H9 (cell line): ENCODE data around the gene TNFSF8. TPM values are rescaled to one million over a fixed set of nuclear protein-coding genes. Genes with fewer than 3 reads are reported as not detected.

Experiments used
- DNase-seq: peaks from one replicate; pipeline ENCODE4 v3.0.0-alpha.2; 2017
- H2AFZ ChIP-seq: one replicate; pipeline ENCODE4 v1.6.1; 2013; ENCODE audit warnings: mild to moderate bottlenecking, low read length, control low read depth, moderate library complexity
- H2AK5ac ChIP-seq: 2 replicates; pipeline ENCODE4 v1.6.1; 2013; ENCODE audit warnings: low read length, control low read depth, mixed read lengths; ENCODE audit not compliant: insufficient read length
- H2BK120ac ChIP-seq: one replicate; pipeline ENCODE4 v1.6.1; 2013; ENCODE audit warnings: low read depth, mild to moderate bottlenecking, low read length, control low read depth, inconsistent platforms; ENCODE audit not compliant: poor library complexity, severe bottlenecking
- H2BK12ac ChIP-seq: 2 replicates; pipeline ENCODE4 v1.6.1; 2013; ENCODE audit warnings: low read length, control low read depth, mixed read lengths, low read depth; ENCODE audit not compliant: insufficient read length
- H2BK15ac ChIP-seq: 2 replicates; pipeline ENCODE4 v1.6.1; 2013; ENCODE audit warnings: low read depth, low read length, control low read depth
- H2BK20ac ChIP-seq: one replicate; pipeline ENCODE4 v1.6.1; 2013; ENCODE audit warnings: low read depth, mild to moderate bottlenecking, low read length, control low read depth, inconsistent platforms; ENCODE audit not compliant: poor library complexity, severe bottlenecking
- H2BK5ac ChIP-seq: 2 replicates; pipeline ENCODE4 v1.6.1; 2013; ENCODE audit warnings: low read length, control low read depth, mixed read lengths; ENCODE audit not compliant: insufficient read length
- H3K14ac ChIP-seq: 2 replicates; pipeline ENCODE4 v1.6.1; 2013; ENCODE audit warnings: low read length, control low read depth; ENCODE audit not compliant: insufficient read depth
- H3K18ac ChIP-seq: 2 replicates; pipeline ENCODE4 v1.6.1; 2013; ENCODE audit warnings: low read depth, mild to moderate bottlenecking, mixed read lengths, low read length, control low read depth; ENCODE audit not compliant: insufficient read length
- H3K23ac ChIP-seq: 2 replicates; pipeline ENCODE4 v1.6.1; 2013; ENCODE audit warnings: low read length, control low read depth, mixed read lengths, low read depth; ENCODE audit not compliant: insufficient read length
- H3K23me2 ChIP-seq: 2 replicates; pipeline ENCODE4 v1.6.1; 2013; ENCODE audit warnings: low read depth, mild to moderate bottlenecking, mixed read lengths, low read length, control low read depth; ENCODE audit not compliant: insufficient read length, poor library complexity, severe bottlenecking
- H3K27ac ChIP-seq: 2 replicates; pipeline ENCODE4 v1.5.1; 2013; ENCODE audit warnings: low read length, control low read depth, mixed read lengths, low read depth; ENCODE audit not compliant: insufficient read length
- H3K27me3 ChIP-seq: 2 replicates; pipeline ENCODE4 v1.6.1; 2013; ENCODE audit warnings: low read length, control low read depth, inconsistent platforms; ENCODE audit not compliant: insufficient read depth
- H3K4ac ChIP-seq: 2 replicates; pipeline ENCODE4 v1.6.1; 2013; ENCODE audit warnings: low read depth, mild to moderate bottlenecking, control low read depth, inconsistent platforms, low read length, moderate library complexity
- H3K4me1 ChIP-seq: 2 replicates; pipeline ENCODE4 v1.6.1; 2013; ENCODE audit warnings: low read length, control low read depth, inconsistent platforms; ENCODE audit not compliant: insufficient read depth
- H3K4me2 ChIP-seq: 2 replicates; pipeline ENCODE4 v1.6.1; 2013; ENCODE audit warnings: low read length, control low read depth, mixed read lengths; ENCODE audit not compliant: insufficient read length, insufficient read depth
- H3K56ac ChIP-seq: 2 replicates; pipeline ENCODE4 v1.6.1; 2013; ENCODE audit warnings: low read depth, mild to moderate bottlenecking, mixed read lengths, low read length, control low read depth; ENCODE audit not compliant: insufficient read length
- H3K79me1 ChIP-seq: 2 replicates; pipeline ENCODE4 v1.6.1; 2013; ENCODE audit warnings: low read depth, mild to moderate bottlenecking, moderate library complexity, low read length, control low read depth, inconsistent platforms; ENCODE audit not compliant: insufficient read depth, poor library complexity, severe bottlenecking
- H3K79me2 ChIP-seq: 2 replicates; pipeline ENCODE4 v1.6.1; 2013; ENCODE audit warnings: low read length, control low read depth, inconsistent platforms; ENCODE audit not compliant: insufficient read depth
- H3K9ac ChIP-seq: 2 replicates; pipeline ENCODE4 v1.6.1; 2013; ENCODE audit warnings: low read length, control low read depth, mixed read lengths; ENCODE audit not compliant: insufficient read length; ENCODE audit errors: extremely low read depth
- H3K9me3 ChIP-seq: one replicate; pipeline ENCODE4 v1.6.1; 2013; ENCODE audit warnings: low read depth, low read length, inconsistent platforms; ENCODE audit not compliant: control insufficient read depth
- H3T11ph ChIP-seq: one replicate; pipeline ENCODE4 v1.6.1; 2013; ENCODE audit warnings: mild to moderate bottlenecking, low read length, control low read depth, inconsistent platforms
- H4K20me1 ChIP-seq: one replicate; pipeline ENCODE4 v1.6.1; 2013; ENCODE audit not compliant: control insufficient read depth, insufficient read length, insufficient read depth
- H4K5ac ChIP-seq: 2 replicates; pipeline ENCODE4 v1.6.1; 2013; ENCODE audit warnings: low read depth, mild to moderate bottlenecking, mixed read lengths, low read length, control low read depth; ENCODE audit not compliant: insufficient read length
- H4K8ac ChIP-seq: replicated peaks from 2 replicates; pipeline ENCODE4 v1.6.1; 2013; ENCODE audit warnings: low read length, control low read depth, mixed read lengths, low read depth; ENCODE audit not compliant: insufficient read length
- H4K91ac ChIP-seq: 2 replicates; pipeline ENCODE4 v1.6.1; 2013; ENCODE audit warnings: low read depth, mild to moderate bottlenecking, moderate library complexity, mixed read lengths, low read length, control low read depth; ENCODE audit not compliant: insufficient read length
- H3K27ac Mint-ChIP-seq, 3 experiments: 2 replicates in 2 of 3; 3 replicates in 1 of 3; pipeline ENCODE4 v1.8.0; 2020 to 2021; ENCODE audit warnings: mixed read lengths in 3 of 3, mild to moderate bottlenecking in 1 of 3, moderate library complexity in 1 of 3
- H3K27me3 Mint-ChIP-seq: 2 replicates; pipeline ENCODE4 v1.8.0; 2021; ENCODE audit warnings: low read depth, mild to moderate bottlenecking, moderate library complexity, mixed read lengths
- H3K36me3 Mint-ChIP-seq, 3 experiments: 2 replicates in 2 of 3; 3 replicates in 1 of 3; pipeline ENCODE4 v1.8.0; 2020 to 2021; ENCODE audit warnings: low read depth in 3 of 3, mixed read lengths in 3 of 3; ENCODE audit not compliant: insufficient read depth in 1 of 3
- H3K4me1 Mint-ChIP-seq, 2 experiments: 2 replicates each; pipeline ENCODE4 v1.8.0; 2020; ENCODE audit warnings: mixed read lengths in 2 of 2
- H3K4me3 Mint-ChIP-seq, 2 experiments: 2 replicates in 1 of 2; 3 replicates in 1 of 2; pipeline ENCODE4 v1.8.0; 2020 to 2021; ENCODE audit warnings: mild to moderate bottlenecking in 2 of 2, mixed read lengths in 2 of 2, moderate library complexity in 1 of 2
- H3K9me3 Mint-ChIP-seq, 2 experiments: 2 replicates in 1 of 2; 3 replicates in 1 of 2; pipeline ENCODE4 v1.8.0; 2020; ENCODE audit warnings: mild to moderate bottlenecking in 2 of 2, mixed read lengths in 2 of 2, moderate library complexity in 1 of 2
- CTCF ChIP-seq: fragments of 200-600 bp; sonication (generic); conservative IDR thresholded peaks from 3 replicates; pipeline ENCODE4 v1.8.0; 2021; ENCODE audit warnings: antibody characterized with exemption, mild to moderate bottlenecking
- WGBS: extraction: QIAGEN DNeasy Blood & Tissue Kit; methylation state at CpG from one replicate; pipeline ENCODE4 v1.1.7; 2013; ENCODE audit warnings: missing lambda C conversion rate, low lambda C conversion rate, mixed read lengths; ENCODE audit not compliant: insufficient read length; ENCODE audit errors: extremely low coverage; 5-methylcytosine and 5-hydroxymethylcytosine counted together
- total RNA-seq: library from RNA; stranded (reverse); gene quantifications from 2 replicates; pipeline ENCODE4 v1.2.1, GENCODE V29; 2021

Gene TNFSF8
- total RNA-seq, 1 experiment from 2014 or later = not detected

GRCh38 chr9:114953046-114953445 is 22.7 kb upstream of the TNFSF8 start:
- H3K4ac ChIP-seq = no peak overlapping the region
- no peak overlapping the region for H3K27ac ChIP-seq
- H3K79me1 ChIP-seq = no peaks in the 10 kb centered on the region
- H2BK12ac ChIP-seq = no peak overlapping the region
- H3K4me2 ChIP-seq = no peak overlapping the region
- H3K4me3 Mint-ChIP-seq = no peak overlapping the region
- no CpG with 5 or more reads among the region's 2 CpGs for WGBS
- H2BK5ac ChIP-seq = no peak overlapping the region
- TF ChIP-seq CTCF = no peak
- no peak overlapping the region for H3K56ac ChIP-seq
- no peak overlapping the region for H3K14ac ChIP-seq
- no peaks in the 10 kb centered on the region for H3K9me3 ChIP-seq
- H3K79me2 ChIP-seq = no peaks in the 10 kb centered on the region
- H2BK20ac ChIP-seq = no peak overlapping the region
- H4K20me1 ChIP-seq = no peaks in the 10 kb centered on the region
- no peak overlapping the region for H4K5ac ChIP-seq
- no peak overlapping the region for H4K8ac ChIP-seq
- H2AK5ac ChIP-seq = no peak overlapping the region
- H3K18ac ChIP-seq = no peak overlapping the region
- H3K23ac ChIP-seq = no peak overlapping the region
- no peak overlapping the region for H3K9ac ChIP-seq
- H3K23me2 ChIP-seq = no peaks in the 10 kb centered on the region
- H3K27me3 Mint-ChIP-seq = peaks cover 92% of the 10 kb centered on the region
- H3K27me3 ChIP-seq = no peaks in the 10 kb centered on the region
- DNase-seq = no peak
- H3K36me3 Mint-ChIP-seq = no peaks in the 10 kb centered on the region
- peaks cover 0 to 9% of the 10 kb centered on the region in 2 experiments; a peak in 2 of 4 replicates for H3K4me1 Mint-ChIP-seq
- H2BK15ac ChIP-seq = no peak overlapping the region
- no peak overlapping the region for H4K91ac ChIP-seq
- H2BK120ac ChIP-seq = no peak overlapping the region
- H3T11ph ChIP-seq = no peak overlapping the region
- 0 out of 5 replicates have a peak, but pooled peaks cover 0 to 1% of the 10 kb centered on the region in 2 experiments for H3K9me3 Mint-ChIP-seq
- no peaks in the 10 kb centered on the region; the same call in 1 of the 2 replicates for H3K4me1 ChIP-seq
- no peak overlapping the region for H3K27ac Mint-ChIP-seq
- H2AFZ ChIP-seq = no peak overlapping the region
